Lung (tissue), 12 donors: ENCODE results near the gene OXCT1. TPM values are rescaled to one million over a fixed set of nuclear protein-coding genes. Genes with fewer than 3 reads are reported as not detected.

Experiments
- ATAC-seq: fragments of 200-7000 bp; cut with Tn5 transposase; one replicate; pipeline ENCODE4 v1.9.1; 2020; ENCODE audit warnings: moderate number of reproducible peaks; ENCODE audit not compliant: insufficient read depth, low FRiP score
- DNase-seq, 3 donors: peaks; one replicate each; pipeline ENCODE4 v3.0.0-alpha.2; 2013 to 2017
- H3K27ac ChIP-seq, 2 donors: one replicate each; pipeline ENCODE4 v1.5.1; 2013; ENCODE audit warnings: mild to moderate bottlenecking in 2 of 2, moderate library complexity in 2 of 2, control low read depth in 1 of 2, inconsistent platforms in 1 of 2, low read depth in 1 of 2, low read length in 1 of 2
- H3K27me3 ChIP-seq, 3 donors: one replicate each; pipeline ENCODE4 v1.5.1; 2013; ENCODE audit warnings: low read length in 2 of 3; ENCODE audit not compliant: control insufficient read depth in 3 of 3, insufficient read depth in 3 of 3
- H3K36me3 ChIP-seq, 4 donors: one replicate each; pipeline ENCODE4 v1.5.1; 2013; ENCODE audit warnings: low read length in 4 of 4, mild to moderate bottlenecking in 1 of 4, moderate library complexity in 1 of 4; ENCODE audit not compliant: control insufficient read depth in 4 of 4, insufficient read depth in 4 of 4
- H3K4me1 ChIP-seq, 5 donors: one replicate each; pipeline ENCODE4 v1.5.1; 2013; ENCODE audit warnings: low read length in 5 of 5, mild to moderate bottlenecking in 2 of 5, moderate library complexity in 1 of 5; ENCODE audit not compliant: control insufficient read depth in 5 of 5, insufficient read depth in 5 of 5
- H3K4me3 ChIP-seq: one replicate; pipeline ENCODE4 v1.5.1; 2013; ENCODE audit warnings: mild to moderate bottlenecking, control low read depth, moderate library complexity
- H3K9ac ChIP-seq, 2 donors: one replicate each; pipeline ENCODE4 v1.5.1; 2013; ENCODE audit warnings: low read length in 2 of 2, control low read depth in 1 of 2; ENCODE audit not compliant: insufficient read depth in 1 of 2
- H3K9me3 ChIP-seq, 4 donors: one replicate each; pipeline ENCODE4 v1.5.1; 2013; ENCODE audit warnings: low read length in 3 of 4, mild to moderate bottlenecking in 1 of 4, moderate library complexity in 1 of 4; ENCODE audit not compliant: control insufficient read depth in 4 of 4, insufficient read depth in 3 of 4
- CTCF ChIP-seq: IDR thresholded peaks from 2 replicates; pipeline ENCODE4 v1.5.1; 2012; ENCODE audit warnings: mild to moderate bottlenecking; ENCODE audit errors: control extremely low read depth, extremely low read depth
- WGBS, 2 donors: extraction: QIAGEN DNeasy Blood & Tissue Kit; methylation state at CpG; one replicate each; pipeline ENCODE4 v1.1.7; 2013; 5-methylcytosine and 5-hydroxymethylcytosine counted together
- polyA plus RNA-seq, 2 donors: library from polyadenylated mRNA; stranded (reverse); fragments of 200-250 nt; gene quantifications; one replicate each; pipeline ENCODE4 v1.2.1, GENCODE V29; 2013
- total RNA-seq, 2 donors: library from RNA; depleted of rRNA in 1 of 2; stranded (reverse); fragments of >200 nt in 1 of 2; gene quantifications; one replicate each; pipeline ENCODE4 v1.2.1, GENCODE V29; 2014 to 2021
- donor health status: control.
- donor health status: control.
- donor health status: Bipolar disorder and iron deficiency.
- donor health status: healthy.
- donor health status: DM: yes; HTN: yes; CAD: no.

The OXCT1 gene
- total and polyA plus RNA-seq, 4 donors = 6.7 to 17.3 (median 12.7) TPM

DNA sequence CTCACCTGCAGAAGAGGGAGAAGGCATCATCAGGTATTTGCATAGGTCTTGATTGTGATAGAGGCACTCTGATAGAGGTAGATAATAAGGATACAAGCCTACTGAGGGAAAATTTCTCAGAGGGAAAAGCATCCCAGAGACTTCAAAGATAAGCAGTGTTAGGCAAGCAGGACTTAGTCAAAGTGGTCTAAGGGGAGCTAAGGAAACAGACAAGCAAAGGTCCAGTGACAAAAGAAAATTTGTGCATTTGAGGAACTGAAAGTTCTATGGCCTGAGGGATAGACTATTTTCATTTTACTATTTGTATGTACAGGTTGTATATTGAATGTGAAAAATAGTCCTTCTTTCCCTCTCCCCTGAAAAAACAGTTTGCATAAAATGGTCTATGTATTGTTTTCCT, 27.4 kb downstream of the OXCT1 start:
- Histone ChIP-seq H3K4me3 (no peak overlapping the region), H3K36me3 (peaks cover 0 to 11% (median 0%) of the 10 kb centered on the region in 4 donors), H3K4me1 (peaks cover 0 to 4% (median 0%) of the 10 kb centered on the region in 5 donors), H3K9me3 (peaks cover 0 to 2% (median 0%) of the 10 kb centered on the region in 4 donors), H3K27ac (no peak overlapping the region), H3K9ac (no peak overlapping the region), H3K27me3 (no peaks in the 10 kb centered on the region)
- TF ChIP-seq CTCF = no peak
- ATAC-seq (no peak), DNase-seq (no peak)

- no peak for TF ChIP-seq CTCF
- ATAC-seq = no peak
- Histone ChIP-seq H3K36me3 (peaks cover 0 to 11% (median 0%) of the 10 kb centered on the region in 4 donors), H3K4me1 (peaks cover 0 to 4% (median 0%) of the 10 kb centered on the region in 5 donors), H3K27ac (no peak overlapping the region), H3K27me3 (no peaks in the 10 kb centered on the region), H3K4me3 (no peak overlapping the region), H3K9me3 (peaks cover 0 to 2% (median 0%) of the 10 kb centered on the region in 4 donors), H3K9ac (no peak overlapping the region)
- DNase-seq = no peak
- WGBS, 2 donors = 76 to 88% methylated on average over 4 of the region's 4 CpGs
Observed at GRCh38 chr5:41841325-41841724, 28.9 kb downstream of the OXCT1 start.

DNA sequence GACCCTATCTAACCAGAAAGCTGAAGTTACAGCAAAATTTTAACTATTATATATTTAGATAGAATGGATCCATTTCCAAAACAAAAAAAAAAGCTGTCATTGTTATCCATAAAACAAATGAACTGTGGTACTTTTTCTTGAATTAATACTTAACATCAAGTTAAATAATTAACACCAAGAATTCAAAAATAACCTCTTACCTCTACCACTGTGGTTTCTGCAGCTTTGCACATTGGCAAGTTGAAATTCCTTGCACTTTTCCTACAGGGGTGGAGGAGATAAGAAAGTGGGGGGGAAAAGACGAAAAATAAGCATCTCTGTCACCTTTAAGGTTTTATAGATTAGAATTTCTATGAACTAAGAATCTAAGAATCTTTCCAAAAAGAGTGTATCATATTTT, 30.0 kb downstream of the OXCT1 start:
- Histone ChIP-seq H3K36me3 (peaks cover 0 to 11% (median 0%) of the 10 kb centered on the region in 4 donors), H3K27ac (no peak overlapping the region), H3K4me3 (no peak overlapping the region), H3K9me3 (peaks cover 0 to 2% (median 0%) of the 10 kb centered on the region in 4 donors), H3K9ac (no peak overlapping the region), H3K27me3 (no peaks in the 10 kb centered on the region), H3K4me1 (peaks cover 0 to 4% (median 0%) of the 10 kb centered on the region in 5 donors)
- ATAC-seq = no peak
- 62 to 89% methylated on average over 1 of the region's 1 CpG for WGBS, 2 donors
- DNase-seq = no peak
- TF ChIP-seq CTCF = no peak

GRCh38 chr5:41837793-41838192, 32.4 kb downstream of the OXCT1 start:
- Histone ChIP-seq H3K9me3 (peaks cover 0 to 2% (median 0%) of the 10 kb centered on the region in 4 donors), H3K9ac (no peak overlapping the region), H3K4me3 (no peak overlapping the region), H3K4me1 (peaks cover 0 to 4% (median 0%) of the 10 kb centered on the region in 5 donors), H3K27me3 (no peaks in the 10 kb centered on the region), H3K36me3 (peaks cover 0 to 11% (median 0%) of the 10 kb centered on the region in 4 donors), H3K27ac (no peak overlapping the region)
- DNase-seq (no peak), ATAC-seq (no peak)
- 97% methylated on average over 3 of the region's 3 CpGs for WGBS, 2 donors
- TF ChIP-seq CTCF = no peak
